RWPE2 (cell line): ENCODE data around the gene PNKD.

ENCODE experiments used
- ATAC-seq: fragments of 200-7000 bp; cut with Tn5 transposase; 3 replicates; pipeline ENCODE4 v1.9.1; 2021; ENCODE audit warnings: low read depth
- DNase-seq: peaks from one replicate; pipeline ENCODE4 v3.0.0-alpha.2; 2020; ENCODE audit warnings: low spot score
- H3K27ac ChIP-seq: fragments of 450-650 bp; 2 replicates; pipeline ENCODE4 v1.5.1; 2017; ENCODE audit warnings: mild to moderate bottlenecking; ENCODE audit not compliant: poor library complexity, severe bottlenecking
- H3K27me3 ChIP-seq: fragments of 250-450 bp; sonication (Bioruptor Pico); 2 replicates; pipeline ENCODE4 v1.5.1; 2021; ENCODE audit warnings: mild to moderate bottlenecking, moderate library complexity; ENCODE audit not compliant: insufficient read depth, poor library complexity, severe bottlenecking
- H3K36me3 ChIP-seq: fragments of 250-450 bp; sonication (Bioruptor Pico); 2 replicates; pipeline ENCODE4 v1.5.1; 2020; ENCODE audit warnings: low read depth, mild to moderate bottlenecking, moderate library complexity
- H3K4me1 ChIP-seq: fragments of 250-450 bp; sonication (Bioruptor Pico); 2 replicates; pipeline ENCODE4 v1.5.1; 2021; ENCODE audit warnings: mild to moderate bottlenecking, moderate library complexity; ENCODE audit not compliant: insufficient read depth, poor library complexity, severe bottlenecking
- H3K4me3 ChIP-seq: fragments of 250-450 bp; sonication (Bioruptor Pico); 2 replicates; pipeline ENCODE4 v1.5.1; 2021; ENCODE audit warnings: mild to moderate bottlenecking, moderate library complexity; ENCODE audit not compliant: severe bottlenecking
- H3K9me3 ChIP-seq: fragments of 250-450 bp; sonication (Bioruptor Pico); 2 replicates; pipeline ENCODE4 v1.5.1; 2021; ENCODE audit warnings: mild to moderate bottlenecking, moderate library complexity; ENCODE audit not compliant: severe bottlenecking
- TF ChIP-seq, protein P1 (sequence below): fragments of 450-650 bp; IDR thresholded peaks from one replicate; pipeline ENCODE4 v1.5.1; 2017; ENCODE audit warnings: mild to moderate bottlenecking, moderate library complexity; ENCODE audit not compliant: poor library complexity, severe bottlenecking

The PNKD gene

DNA sequence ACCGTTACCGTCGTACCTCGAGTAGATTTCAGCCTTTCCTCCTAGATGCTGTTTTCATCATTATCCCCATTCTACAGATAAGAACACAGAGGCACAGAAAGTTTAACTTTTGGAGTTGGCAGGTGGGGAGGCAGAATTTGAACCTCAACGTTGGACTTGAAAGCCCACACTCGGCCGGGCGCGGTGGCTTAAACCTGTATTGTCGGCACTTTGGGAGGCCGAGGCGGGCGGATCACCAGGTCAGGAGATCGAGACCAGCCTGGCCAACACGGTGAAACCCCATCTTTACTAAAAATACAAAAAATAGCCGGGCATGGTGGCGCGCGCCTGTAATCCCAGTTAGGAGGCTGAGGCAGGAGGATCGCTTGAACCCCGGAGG is 97.8 kb downstream of the PNKD start:
- TF ChIP-seq, protein P1, sequence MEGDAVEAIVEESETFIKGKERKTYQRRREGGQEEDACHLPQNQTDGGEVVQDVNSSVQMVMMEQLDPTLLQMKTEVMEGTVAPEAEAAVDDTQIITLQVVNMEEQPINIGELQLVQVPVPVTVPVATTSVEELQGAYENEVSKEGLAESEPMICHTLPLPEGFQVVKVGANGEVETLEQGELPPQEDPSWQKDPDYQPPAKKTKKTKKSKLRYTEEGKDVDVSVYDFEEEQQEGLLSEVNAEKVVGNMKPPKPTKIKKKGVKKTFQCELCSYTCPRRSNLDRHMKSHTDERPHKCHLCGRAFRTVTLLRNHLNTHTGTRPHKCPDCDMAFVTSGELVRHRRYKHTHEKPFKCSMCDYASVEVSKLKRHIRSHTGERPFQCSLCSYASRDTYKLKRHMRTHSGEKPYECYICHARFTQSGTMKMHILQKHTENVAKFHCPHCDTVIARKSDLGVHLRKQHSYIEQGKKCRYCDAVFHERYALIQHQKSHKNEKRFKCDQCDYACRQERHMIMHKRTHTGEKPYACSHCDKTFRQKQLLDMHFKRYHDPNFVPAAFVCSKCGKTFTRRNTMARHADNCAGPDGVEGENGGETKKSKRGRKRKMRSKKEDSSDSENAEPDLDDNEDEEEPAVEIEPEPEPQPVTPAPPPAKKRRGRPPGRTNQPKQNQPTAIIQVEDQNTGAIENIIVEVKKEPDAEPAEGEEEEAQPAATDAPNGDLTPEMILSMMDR = no peak
- no peaks in the 10 kb centered on the region for H3K4me1 ChIP-seq
- H3K36me3 ChIP-seq = no peaks in the 10 kb centered on the region
- ATAC-seq (no peak), DNase-seq (no peak)
- H3K27me3 ChIP-seq = no peaks in the 10 kb centered on the region
- peak overlapping the region; percentile 29 for H3K4me3 ChIP-seq
- H3K27ac ChIP-seq = no peak overlapping the region
- no peaks in the 10 kb centered on the region for H3K9me3 ChIP-seq

- H3K9me3 ChIP-seq = no peaks in the 10 kb centered on the region
- DNase-seq (no peak), ATAC-seq (no peak)
- H3K4me3 ChIP-seq = no peak overlapping the region
- no peak overlapping the region for H3K27ac ChIP-seq
- no peaks in the 10 kb centered on the region for H3K4me1 ChIP-seq
- no peaks in the 10 kb centered on the region for H3K36me3 ChIP-seq
- H3K27me3 ChIP-seq = no peaks in the 10 kb centered on the region
- TF ChIP-seq, protein P1 = no peak
Observed at GRCh38 chr2:218368621-218369153, 98.4 kb downstream of the PNKD start.

DNA sequence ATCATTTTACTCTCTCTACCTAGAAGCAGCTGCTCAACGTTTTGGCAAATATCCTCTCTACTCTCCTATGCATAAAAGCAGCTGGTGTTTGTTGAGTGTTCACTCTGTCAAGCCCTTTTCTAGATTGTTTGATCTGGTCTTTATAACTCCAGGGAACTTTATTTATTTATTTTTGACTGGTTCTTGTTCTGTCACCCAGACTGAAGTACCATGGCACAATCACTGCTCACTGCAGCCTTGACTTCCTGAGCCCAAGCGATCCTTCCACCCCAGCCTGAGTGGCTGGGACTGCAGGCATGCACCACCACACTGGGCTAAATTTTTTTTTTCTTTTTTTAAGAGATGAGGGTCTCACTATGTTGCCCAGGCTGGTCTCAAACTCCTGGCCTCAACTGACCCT is 99.0 kb downstream of the PNKD start:
- H3K27ac ChIP-seq = no peak overlapping the region
- TF ChIP-seq, protein P1 = no peak
- DNase-seq (no peak), ATAC-seq (no peak)
- no peaks in the 10 kb centered on the region for H3K27me3 ChIP-seq
- H3K4me1 ChIP-seq = no peaks in the 10 kb centered on the region
- no peak overlapping the region for H3K4me3 ChIP-seq
- no peaks in the 10 kb centered on the region for H3K9me3 ChIP-seq
- no peaks in the 10 kb centered on the region for H3K36me3 ChIP-seq

DNA sequence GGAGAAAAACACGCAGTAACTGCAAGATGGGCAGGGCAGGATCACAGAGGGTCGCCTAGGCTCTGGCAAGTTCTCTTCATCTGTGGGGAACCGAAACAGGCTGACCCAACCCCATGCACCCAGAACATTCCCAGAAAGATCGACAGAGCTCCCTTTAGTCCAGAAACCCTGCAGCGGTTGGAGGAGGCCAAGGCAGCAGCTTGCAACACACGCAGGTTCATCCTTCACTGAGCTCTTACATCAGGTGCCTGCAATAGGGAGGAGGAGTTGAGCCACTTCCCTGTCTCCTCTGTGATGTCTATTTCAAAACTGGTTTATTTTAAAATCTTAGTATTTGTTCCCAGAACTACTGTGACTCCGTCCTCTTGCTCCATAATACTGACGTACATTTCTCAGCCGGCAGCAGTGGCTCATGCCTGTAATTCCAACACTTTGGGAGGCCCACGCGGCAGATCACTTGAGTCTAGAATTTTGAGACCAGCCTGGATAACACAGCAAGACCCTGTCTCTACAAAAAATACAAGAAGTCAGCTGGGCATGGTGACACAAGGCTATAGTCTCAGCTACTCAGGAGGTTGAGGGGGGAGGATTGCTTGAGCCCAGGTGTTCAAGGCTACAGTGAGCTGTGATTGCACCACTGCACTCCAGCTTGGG is 100.2 kb downstream of the PNKD start:
- DNase-seq (no peak), ATAC-seq (no peak)
- H3K36me3 ChIP-seq = no peaks in the 10 kb centered on the region
- no peak overlapping the region for H3K27ac ChIP-seq
- H3K4me1 ChIP-seq = peaks cover 8% of the 10 kb centered on the region
- H3K4me3 ChIP-seq = no peak overlapping the region
- no peaks in the 10 kb centered on the region for H3K9me3 ChIP-seq
- H3K27me3 ChIP-seq = no peaks in the 10 kb centered on the region
- TF ChIP-seq, protein P1 = no peak

- Histone ChIP-seq H3K4me1 (peaks cover 9% of the 10 kb centered on the region), H3K4me3 (no peak overlapping the region), H3K9me3 (no peaks in the 10 kb centered on the region), H3K36me3 (no peaks in the 10 kb centered on the region), H3K27me3 (no peaks in the 10 kb centered on the region), H3K27ac (no peak overlapping the region)
- TF ChIP-seq, protein P1 = no peak
- ATAC-seq (no peak), DNase-seq (no peak)
Observed at GRCh38 chr2:218371983-218372350, 101.6 kb downstream of the PNKD start.
